Epithelial cell of esophagus (primary cell): ENCODE data around the gene PTGDS.

Experiments used
- DNase-seq: peaks from one replicate; pipeline ENCODE4 v3.0.0; 2010; ENCODE audit warnings: low read depth
- H3K4me3 ChIP-seq: 2 replicates; pipeline ENCODE4 v1.5.1; 2011; ENCODE audit warnings: mild to moderate bottlenecking, low read length, control low read depth
- TF ChIP-seq, protein P1 (sequence below): IDR thresholded peaks from 2 replicates; pipeline ENCODE4 v1.5.1; 2011; ENCODE audit warnings: low read depth, mild to moderate bottlenecking, low read length, control low read depth, inconsistent platforms; ENCODE audit not compliant: insufficient read depth; ENCODE audit errors: missing control alignments

PTGDS gene

DNA sequence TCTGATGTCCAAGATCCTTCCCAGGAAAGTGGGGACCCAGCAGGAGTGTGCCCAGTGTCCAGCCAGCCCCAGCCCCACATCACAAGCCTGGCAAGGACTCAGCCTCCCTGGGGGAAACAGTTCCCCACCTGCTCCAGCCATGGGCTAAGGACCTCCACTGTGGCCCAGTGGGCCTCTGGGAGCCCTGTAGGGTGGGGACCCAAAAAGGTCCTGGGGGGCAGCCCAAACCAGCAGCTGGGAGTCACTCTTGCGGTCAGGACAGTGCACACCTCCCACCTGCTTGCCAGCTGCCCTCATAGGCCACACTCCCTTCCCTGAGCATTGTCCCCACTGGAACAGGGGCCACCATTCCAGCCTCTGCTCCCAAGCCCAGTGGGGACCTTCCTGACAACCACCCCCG is 49.1 kb downstream of the PTGDS start:
- no peak for DNase-seq
- no peak overlapping the region for H3K4me3 ChIP-seq
- TF ChIP-seq, protein P1, sequence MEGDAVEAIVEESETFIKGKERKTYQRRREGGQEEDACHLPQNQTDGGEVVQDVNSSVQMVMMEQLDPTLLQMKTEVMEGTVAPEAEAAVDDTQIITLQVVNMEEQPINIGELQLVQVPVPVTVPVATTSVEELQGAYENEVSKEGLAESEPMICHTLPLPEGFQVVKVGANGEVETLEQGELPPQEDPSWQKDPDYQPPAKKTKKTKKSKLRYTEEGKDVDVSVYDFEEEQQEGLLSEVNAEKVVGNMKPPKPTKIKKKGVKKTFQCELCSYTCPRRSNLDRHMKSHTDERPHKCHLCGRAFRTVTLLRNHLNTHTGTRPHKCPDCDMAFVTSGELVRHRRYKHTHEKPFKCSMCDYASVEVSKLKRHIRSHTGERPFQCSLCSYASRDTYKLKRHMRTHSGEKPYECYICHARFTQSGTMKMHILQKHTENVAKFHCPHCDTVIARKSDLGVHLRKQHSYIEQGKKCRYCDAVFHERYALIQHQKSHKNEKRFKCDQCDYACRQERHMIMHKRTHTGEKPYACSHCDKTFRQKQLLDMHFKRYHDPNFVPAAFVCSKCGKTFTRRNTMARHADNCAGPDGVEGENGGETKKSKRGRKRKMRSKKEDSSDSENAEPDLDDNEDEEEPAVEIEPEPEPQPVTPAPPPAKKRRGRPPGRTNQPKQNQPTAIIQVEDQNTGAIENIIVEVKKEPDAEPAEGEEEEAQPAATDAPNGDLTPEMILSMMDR: no peak

- DNase-seq: no peak
- no peak overlapping the region for H3K4me3 ChIP-seq
- TF ChIP-seq, protein P1: no peak
Measured at GRCh38 chr9:137026828-137027227, 49.5 kb downstream of the PTGDS start.

DNA sequence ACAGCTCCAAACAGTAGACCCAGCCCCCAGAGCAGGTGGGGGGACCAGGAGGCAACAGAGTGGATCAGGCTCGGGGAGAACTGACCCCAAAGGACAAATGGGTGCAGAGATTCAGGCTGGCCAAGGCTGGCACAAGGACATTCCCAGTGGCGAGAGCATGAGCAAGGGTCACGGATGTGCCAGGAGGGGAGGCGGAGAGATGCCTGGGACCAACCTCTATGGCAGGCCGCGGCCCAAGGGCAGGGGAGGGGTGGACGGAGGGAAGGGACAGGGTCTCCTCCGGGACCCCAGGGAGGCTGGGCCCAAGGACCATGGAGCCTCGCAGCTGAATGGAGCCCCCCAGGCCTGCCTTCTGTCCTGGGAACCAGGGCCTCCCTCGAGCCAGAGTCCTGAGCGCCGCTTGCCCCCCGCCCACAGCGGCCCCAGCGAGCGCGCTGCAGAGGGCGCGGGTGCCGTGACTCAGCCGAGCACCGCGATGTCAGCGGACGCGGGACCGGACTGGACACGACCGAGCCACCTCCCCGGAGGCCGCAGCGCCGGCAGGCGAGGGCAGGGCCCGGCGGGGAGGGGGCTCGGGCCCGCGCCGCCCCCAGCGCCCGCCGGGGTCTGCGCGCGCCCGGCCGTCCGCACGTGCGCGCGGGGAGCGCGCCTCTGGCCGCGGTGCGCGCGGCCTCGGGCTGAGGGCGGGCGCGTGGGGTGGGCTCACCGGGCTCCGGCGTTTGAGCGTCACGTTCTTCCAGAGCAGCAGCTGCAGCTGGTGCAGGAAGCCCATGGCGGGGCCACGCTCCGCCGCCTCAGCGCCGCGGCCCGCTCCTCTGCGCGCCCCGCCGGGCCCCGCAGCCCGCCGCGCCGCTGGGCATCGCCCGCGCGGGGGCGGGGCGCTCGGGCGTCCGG is 50.3 kb downstream of the PTGDS start, which contains the start of gene ABCA2:
TSS of gene ABCA2 (minus strand) at position 869 of the 894 bp plus-strand sequence. CDS start at position 772, 97 bp downstream.
- TF ChIP-seq, protein P1: no peak
- peak within 1 kb of the TSS; percentile 56 for H3K4me3 ChIP-seq
- DNase-seq: no peak

GRCh38 chr9:137028263-137029057 is 51.2 kb downstream of the PTGDS start:
- DNase-seq: peak; percentile 67
- TF ChIP-seq, protein P1: peak; percentile 63
- peak overlapping the region; percentile 56 for H3K4me3 ChIP-seq

DNA sequence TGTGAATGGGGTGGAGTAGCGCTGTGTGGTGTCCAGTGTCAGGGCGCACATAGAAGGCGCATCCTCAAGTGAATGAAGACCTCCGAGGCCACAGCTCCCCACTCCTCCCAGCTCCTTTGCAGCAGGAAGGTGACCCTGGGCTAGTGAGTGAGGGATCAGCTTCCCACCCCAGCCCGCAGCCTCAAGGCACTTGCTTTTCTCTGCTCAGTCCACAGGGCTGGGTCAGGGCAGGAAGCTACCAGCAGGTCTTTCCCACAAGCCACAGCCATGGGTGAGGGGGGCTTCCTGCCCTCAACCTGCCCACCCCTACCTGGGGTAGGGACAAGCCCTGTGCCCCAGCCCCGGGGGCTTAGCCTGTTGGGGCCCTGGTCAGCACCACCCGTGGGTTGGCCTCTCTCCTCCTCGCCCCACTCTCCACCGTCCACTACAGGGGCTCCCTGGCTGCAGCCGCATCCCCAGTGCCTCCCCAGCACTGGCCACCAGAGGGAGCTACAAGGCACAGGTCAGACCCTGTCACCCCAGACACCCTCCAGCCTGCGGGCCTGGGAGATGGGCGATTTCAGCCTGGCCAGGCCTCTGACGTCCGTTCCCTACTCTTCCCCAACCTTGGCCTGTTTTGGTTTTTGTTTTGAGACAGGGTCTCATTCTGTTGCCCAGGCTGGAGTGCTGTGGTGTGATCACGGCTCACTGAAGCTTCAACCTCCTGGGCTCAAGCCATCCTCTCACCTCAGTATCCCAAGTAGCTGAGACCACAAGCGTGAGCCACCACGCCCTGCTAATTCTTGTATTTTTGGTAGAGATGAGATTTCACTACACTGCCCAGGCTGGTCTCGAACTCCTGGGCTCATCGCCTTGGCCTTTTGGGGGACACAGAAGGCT is 52.0 kb downstream of the PTGDS start:
- peak overlapping the region; percentile 56 for H3K4me3 ChIP-seq
- TF ChIP-seq, protein P1: peak; percentile 90
- peak; percentile 59 for DNase-seq

- TF ChIP-seq, protein P1: no peak
- no peak overlapping the region for H3K4me3 ChIP-seq
- DNase-seq: no peak
Measured at GRCh38 chr9:137030006-137030405, 52.7 kb downstream of the PTGDS start.
